Testis (tissue), 3 donors: Measurements from ENCODE around the gene BTN2A1. TPM values are rescaled to one million over a fixed set of nuclear protein-coding genes. Genes with fewer than 3 reads are reported as not detected.

Experiments
- DNase-seq: peaks from one replicate; pipeline ENCODE4 v3.0.0-alpha.2; 2019
- H3K27ac ChIP-seq, 2 donors: fragments of 200-600 bp; sonication (generic); one replicate each; pipeline ENCODE4 v1.5.1; 2019
- H3K27me3 ChIP-seq: fragments of 200-600 bp; sonication (generic); one replicate; pipeline ENCODE4 v1.5.1; 2019
- H3K36me3 ChIP-seq: fragments of 200-600 bp; sonication (generic); one replicate; pipeline ENCODE4 v1.5.1; 2017; ENCODE audit warnings: low read depth; ENCODE audit errors: missing control alignments
- H3K4me1 ChIP-seq: fragments of 200-600 bp; sonication (generic); one replicate; pipeline ENCODE4 v1.5.1; 2019
- H3K4me3 ChIP-seq, 2 donors: fragments of 200-600 bp; sonication (generic); one replicate each; pipeline ENCODE4 v1.5.1; 2017 to 2019
- H3K9me3 ChIP-seq: fragments of 200-600 bp; sonication (generic); one replicate; pipeline ENCODE4 v1.5.1; 2017
- CTCF ChIP-seq, 3 experiments: fragments of 450-650 bp in 2 of 3; fragments of 200-600 bp in 1 of 3; sonication (generic) in 1 of 3; IDR thresholded peaks; one replicate each; pipeline ENCODE4 v1.5.1; 2016 to 2019; ENCODE audit warnings: antibody characterized with exemption in 3 of 3, mild to moderate bottlenecking in 2 of 3, moderate library complexity in 1 of 3
- POLR2A ChIP-seq: fragments of 450-650 bp; IDR thresholded peaks from one replicate; pipeline ENCODE4 v1.6.1; 2017; ENCODE audit warnings: antibody characterized with exemption, mild to moderate bottlenecking, moderate library complexity
- WGBS, 2 donors: methylation state at CpG; one replicate each; pipeline ENCODE4 v1.1.5; 2018; 5-methylcytosine and 5-hydroxymethylcytosine counted together
- intact Hi-C: fragments of 100-400 bp; cut with DNase I; formaldehyde crosslinking; loops from one replicate; pipeline ENCODE4 v1.15.1; 2023; ENCODE audit warnings: low total_unique reads
- polyA plus RNA-seq: library from polyadenylated mRNA; stranded (reverse); fragments of 350-450 nt; fragmentation: Illumina TruSeq; extraction: RNeasy Lipid Tissue Mini Kit (QIAGEN cat#74804); gene quantifications from one replicate; pipeline ENCODE4 v1.2.3, GENCODE V29; 2014; ENCODE audit warnings: low read depth, low replicate concordance; ENCODE audit not compliant: insufficient read depth
- total RNA-seq, 2 donors: library from RNA; depleted of rRNA; stranded (reverse); fragments of >200 nt; gene quantifications; one replicate each; pipeline ENCODE4 v1.2.3, GENCODE V29; 2016

BTN2A1 gene
- total and polyA plus RNA-seq, 3 donors from 2014 or later = 26.0 to 27.9 (median 27.6) TPM

GRCh38 chr6:26436018-26436417 lies 21.7 kb upstream of the BTN2A1 start:
- TF ChIP-seq CTCF (IDR thresholded peaks at IDR 0.05) (no peak), POLR2A (no peak)
- Histone ChIP-seq H3K4me3 (no peak overlapping the region), H3K27me3 (no peaks in the 10 kb centered on the region), H3K4me1 (no peaks in the 10 kb centered on the region), H3K27ac (no peak overlapping the region), H3K9me3 (no peaks in the 10 kb centered on the region), H3K36me3 (no peaks in the 10 kb centered on the region)
- DNase-seq = no peak
- intact Hi-C loops = no loop called here
- 83 to 91% methylated on average over 4 of the region's 4 CpGs for WGBS, 2 donors

- TF ChIP-seq CTCF (IDR thresholded peaks at IDR 0.05) (no peak), POLR2A (no peak)
- no peak for DNase-seq
- no peaks in the 10 kb centered on the region for H3K36me3 ChIP-seq
- H3K4me1 ChIP-seq = no peaks in the 10 kb centered on the region
- H3K4me3 ChIP-seq = no peak overlapping the region
- WGBS, 2 donors = 74 to 82% methylated on average over 1 of the region's 1 CpG
- no peaks in the 10 kb centered on the region for H3K9me3 ChIP-seq
- intact Hi-C loops = no loop called here
- H3K27me3 ChIP-seq = no peaks in the 10 kb centered on the region
- H3K27ac ChIP-seq = no peak overlapping the region
Measured at GRCh38 chr6:26437550-26437949, 20.2 kb upstream of the BTN2A1 start.

- Histone ChIP-seq H3K36me3 (no peaks in the 10 kb centered on the region), H3K4me3 (no peak overlapping the region), H3K27me3 (no peaks in the 10 kb centered on the region), H3K4me1 (no peaks in the 10 kb centered on the region), H3K27ac (no peak overlapping the region), H3K9me3 (no peaks in the 10 kb centered on the region)
- intact Hi-C loops = no loop called here
- TF ChIP-seq CTCF (IDR thresholded peaks at IDR 0.05) = no peak
- TF ChIP-seq POLR2A = no peak
- 96 to 100% methylated on average over 1 of the region's 1 CpG for WGBS, 2 donors
- DNase-seq = no peak
Measured at GRCh38 chr6:26438000-26438399, 19.8 kb upstream of the BTN2A1 start.

GRCh38 chr6:26439151-26440125 lies 18.3 kb upstream of the BTN2A1 start:
- H3K27me3 ChIP-seq = no peaks in the 10 kb centered on the region
- H3K27ac ChIP-seq = peak overlapping the region in 1 of 2 donors; percentile 87
- WGBS, 2 donors = 57 to 64% methylated on average over 7 of the region's 7 CpGs
- H3K9me3 ChIP-seq = no peaks in the 10 kb centered on the region
- peak overlapping the region; percentile 47 to 51 for H3K4me3 ChIP-seq
- no peaks in the 10 kb centered on the region for H3K36me3 ChIP-seq
- H3K4me1 ChIP-seq = no peaks in the 10 kb centered on the region
- no peak for TF ChIP-seq POLR2A
- TF ChIP-seq CTCF (IDR thresholded peaks at IDR 0.05) = no peak
- DNase-seq = no peak
- intact Hi-C loops = no loop called here
